DMS 273 treated with DMSO at 0.1 percent for 48 hours (cell line): ENCODE data around the gene BRF1.
"Not testable (repeated sequence)": the region's sequence is repeated elsewhere in the genome, so short reads cannot be mapped to it uniquely, and the experiment has no call there.

Source experiments
- DNase-seq: peaks from one replicate; lab custom pipeline; 2025; lab: John Stamatoyannopoulos, UW

The BRF1 gene, protein sequence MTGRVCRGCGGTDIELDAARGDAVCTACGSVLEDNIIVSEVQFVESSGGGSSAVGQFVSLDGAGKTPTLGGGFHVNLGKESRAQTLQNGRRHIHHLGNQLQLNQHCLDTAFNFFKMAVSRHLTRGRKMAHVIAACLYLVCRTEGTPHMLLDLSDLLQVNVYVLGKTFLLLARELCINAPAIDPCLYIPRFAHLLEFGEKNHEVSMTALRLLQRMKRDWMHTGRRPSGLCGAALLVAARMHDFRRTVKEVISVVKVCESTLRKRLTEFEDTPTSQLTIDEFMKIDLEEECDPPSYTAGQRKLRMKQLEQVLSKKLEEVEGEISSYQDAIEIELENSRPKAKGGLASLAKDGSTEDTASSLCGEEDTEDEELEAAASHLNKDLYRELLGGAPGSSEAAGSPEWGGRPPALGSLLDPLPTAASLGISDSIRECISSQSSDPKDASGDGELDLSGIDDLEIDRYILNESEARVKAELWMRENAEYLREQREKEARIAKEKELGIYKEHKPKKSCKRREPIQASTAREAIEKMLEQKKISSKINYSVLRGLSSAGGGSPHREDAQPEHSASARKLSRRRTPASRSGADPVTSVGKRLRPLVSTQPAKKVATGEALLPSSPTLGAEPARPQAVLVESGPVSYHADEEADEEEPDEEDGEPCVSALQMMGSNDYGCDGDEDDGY

DNA sequence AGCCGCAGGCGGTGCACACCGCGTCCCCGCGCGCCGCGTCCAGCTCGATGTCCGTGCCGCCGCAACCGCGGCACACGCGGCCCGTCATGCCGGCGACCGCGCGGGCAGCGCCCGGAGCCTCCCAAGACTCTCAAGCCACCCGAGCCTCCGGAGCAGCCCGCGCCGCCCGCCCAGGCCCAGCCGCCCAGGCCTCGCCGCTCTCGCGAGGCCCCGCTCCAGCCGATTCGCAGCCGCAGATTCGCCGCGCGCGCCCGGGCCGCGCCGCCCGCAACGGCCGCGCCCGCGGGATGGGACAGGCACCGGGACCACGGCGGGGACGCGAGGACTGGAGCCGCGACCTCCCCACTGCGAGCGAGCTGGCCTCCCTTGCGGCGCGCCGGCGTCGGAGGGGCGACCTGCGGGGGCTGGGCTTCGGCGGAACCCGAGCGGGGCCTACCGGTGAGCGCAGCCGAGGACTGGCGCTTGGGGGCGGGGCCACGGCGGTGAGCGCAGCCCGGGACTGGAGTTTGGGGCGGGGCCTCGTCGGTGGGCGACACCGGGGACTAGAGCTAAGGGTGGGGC, at the start of gene BRF1:
Gene BRF1 (minus strand): TSS at position 460 of the 561 bp plus-strand sequence. CDS start 372 bp downstream, at position 88.
- peak; percentile 84 for DNase-seq

DNA sequence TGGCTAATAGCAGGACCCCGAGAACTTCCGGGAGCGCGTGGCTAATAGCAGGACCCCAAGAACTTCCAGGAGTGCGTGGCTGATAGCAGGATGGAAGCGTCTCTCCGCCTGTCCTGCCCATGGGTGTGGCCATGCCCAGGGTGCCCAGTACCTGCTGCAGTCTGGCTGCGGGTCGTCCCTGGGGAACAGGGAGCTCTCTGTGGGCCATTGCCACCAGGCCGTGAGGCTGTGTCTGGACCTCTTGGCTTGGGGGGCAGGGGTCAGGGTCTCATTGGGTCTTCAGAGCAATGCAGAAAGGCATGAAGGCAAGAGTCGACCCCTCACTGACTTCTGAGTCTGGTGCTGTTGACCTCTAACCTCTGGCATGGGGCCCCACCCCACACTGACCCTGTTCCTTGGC, 49.2 kb upstream of the BRF1 start:
- DNase-seq: no peak

DNA sequence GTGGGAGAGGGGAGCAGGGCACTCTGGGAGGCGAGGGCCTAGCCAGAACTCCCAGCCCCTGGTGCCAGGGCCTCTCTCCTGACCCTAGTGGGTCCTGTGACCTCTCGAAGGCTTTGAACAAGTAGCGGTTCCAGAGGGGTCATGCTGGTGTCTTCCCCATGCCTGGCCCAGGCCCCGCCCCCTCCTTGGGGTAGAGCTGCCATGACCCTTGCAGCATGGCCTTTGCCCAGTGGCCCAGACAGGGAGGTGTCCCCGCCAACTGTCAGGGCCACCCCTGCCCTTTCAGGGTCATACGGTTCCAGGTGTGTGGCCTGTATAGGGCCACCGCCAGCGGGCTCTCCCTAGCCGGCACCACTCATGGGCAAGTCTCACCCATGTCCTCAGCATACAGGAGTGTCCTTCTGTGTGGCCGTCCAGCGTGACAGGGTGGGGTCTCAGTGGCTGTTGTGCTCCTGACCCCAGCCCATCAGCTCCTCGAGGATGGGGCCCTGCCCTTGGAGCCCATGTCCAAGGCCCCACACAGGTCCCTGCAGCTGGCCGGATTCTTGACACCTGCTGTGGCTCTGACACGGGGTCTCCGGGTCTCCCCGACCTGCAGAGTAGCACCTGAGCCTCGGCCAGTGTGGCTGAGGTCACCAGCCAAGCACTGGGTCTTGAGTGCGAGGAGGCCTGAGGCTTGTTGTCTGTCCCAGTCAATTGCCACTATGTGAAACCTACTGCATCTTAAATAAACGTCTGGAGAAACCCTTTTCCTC, 48.3 kb upstream of the BRF1 start:
- no peak for DNase-seq

DNA sequence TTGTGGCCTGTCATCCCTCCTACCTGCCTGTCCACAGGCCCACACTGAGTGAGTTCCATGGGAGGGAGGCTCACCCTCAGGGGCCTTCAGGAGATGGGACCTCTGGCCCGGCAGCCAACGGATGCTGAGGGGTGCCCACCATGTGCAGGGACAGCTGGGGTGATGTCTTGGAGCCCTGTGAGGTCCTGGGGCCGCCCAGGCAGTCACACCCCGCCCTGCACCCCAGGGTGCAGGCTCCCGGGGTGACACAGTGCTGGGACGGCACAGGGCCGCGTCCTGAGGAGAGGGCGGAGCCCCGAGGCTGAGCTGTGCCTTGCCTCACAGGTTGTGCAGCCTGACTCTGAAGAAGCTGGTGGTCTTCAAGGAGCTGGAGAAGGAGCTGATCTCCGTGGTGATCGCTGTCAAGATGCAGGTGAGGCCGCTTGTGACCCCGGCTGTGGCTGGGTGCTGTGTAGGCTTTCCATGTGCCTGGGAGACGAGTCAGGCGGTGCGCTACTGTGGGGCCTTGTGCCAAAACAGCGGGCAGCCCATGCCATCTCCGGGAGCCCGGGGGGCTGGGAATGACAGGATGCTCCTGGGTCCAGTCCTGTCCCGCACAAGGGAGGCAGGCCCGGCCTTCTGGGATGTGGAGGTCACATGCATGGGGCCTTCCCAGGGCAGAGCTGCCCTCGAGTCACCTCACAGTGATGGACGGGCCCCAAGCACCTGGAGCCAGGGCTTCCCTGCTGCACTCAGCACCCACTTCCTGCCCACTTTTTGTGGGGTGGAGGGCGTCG, 47.6 kb upstream of the BRF1 start:
- no peak for DNase-seq

DNA sequence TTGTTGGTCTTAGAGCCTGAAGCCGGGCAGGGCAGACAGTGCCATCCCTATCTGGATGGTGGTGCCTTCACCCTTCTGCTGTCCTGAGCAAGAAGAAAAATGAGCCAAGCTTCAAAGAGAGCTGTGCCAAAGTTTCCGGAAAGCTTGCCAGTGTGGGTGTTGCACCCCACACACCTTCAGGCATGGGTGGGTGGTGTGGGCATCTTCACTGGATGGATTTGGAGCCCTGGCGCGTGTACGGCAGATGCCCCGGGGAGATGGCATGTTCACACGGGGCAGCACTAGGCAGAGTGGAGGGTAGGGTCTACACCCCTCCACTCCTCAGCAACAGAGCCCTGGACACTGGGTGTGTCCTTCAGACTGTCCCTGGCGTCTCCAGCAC, 46.8 kb upstream of the BRF1 start:
- DNase-seq: no peak

DNA sequence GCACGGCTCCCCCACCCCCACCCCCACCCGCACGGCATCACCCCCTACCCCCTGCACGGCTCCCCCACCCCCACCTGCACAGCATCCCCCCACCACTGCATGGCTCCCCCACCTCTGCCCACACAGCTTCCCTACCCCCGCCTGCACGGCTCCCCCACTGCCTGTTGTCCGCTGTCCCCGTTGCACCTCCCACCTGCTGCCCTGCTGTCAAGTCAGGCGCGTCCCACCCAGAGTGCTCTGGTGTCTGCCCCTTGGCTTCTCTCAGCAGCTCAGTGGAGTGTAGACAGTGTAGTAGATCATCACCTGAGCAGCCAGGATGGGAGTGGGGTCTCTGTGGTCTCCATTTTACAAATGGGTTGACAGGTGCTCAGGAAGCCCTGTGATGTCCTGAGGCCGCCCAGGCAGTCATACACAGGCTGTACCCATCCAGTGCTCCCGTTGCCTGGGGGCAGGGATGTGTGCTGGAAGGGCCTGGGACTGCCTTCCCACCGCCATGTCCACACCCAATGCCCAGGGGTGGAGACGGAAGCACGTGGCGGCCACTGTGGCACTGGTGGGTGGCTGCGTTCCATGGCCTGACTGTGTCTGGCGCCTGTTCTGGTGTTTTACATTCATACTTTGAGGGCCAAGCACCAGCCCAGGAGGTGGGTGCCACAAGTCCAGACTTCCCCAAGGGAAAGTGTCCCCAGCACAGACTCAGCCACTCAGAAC, 46.2 kb upstream of the BRF1 start:
- no peak for DNase-seq

DNA sequence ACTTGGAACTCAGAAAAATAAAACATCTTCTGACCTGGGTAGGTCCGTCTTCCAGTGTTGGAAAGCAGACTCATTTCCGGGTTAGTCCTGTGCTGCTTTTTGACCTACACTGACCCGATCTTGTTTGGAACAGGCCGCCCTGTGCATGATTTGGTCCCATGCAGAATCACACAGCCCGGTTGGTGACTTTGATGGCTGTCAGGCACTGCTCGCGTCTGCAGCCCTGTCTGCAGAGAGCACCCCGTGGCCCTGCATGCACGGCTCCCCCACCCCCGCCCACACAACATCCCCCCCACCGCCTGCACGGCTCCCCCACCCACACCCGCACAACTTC, 45.4 kb upstream of the BRF1 start:
- no peak for DNase-seq

DNA sequence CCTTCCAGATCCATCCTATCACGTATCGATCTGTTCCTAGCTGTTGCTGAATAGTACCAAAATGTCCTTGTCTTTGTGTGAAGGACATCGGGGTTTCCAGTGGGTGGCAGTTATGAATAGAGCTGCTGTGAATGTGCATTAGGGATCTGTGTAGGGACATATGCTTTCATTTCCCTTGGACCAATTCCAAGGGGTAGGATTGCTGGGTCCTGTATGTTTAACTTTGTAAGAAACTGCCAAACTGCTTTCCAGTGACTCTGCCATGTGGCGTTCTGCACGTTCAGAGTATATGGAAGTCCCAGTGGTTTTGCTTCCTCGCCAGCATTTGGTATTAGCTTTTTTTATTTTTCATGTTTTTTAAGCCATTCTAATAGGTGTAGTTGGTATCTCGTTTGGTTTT, 42.4 kb upstream of the BRF1 start:
- DNase-seq: peak; percentile 92

DNA sequence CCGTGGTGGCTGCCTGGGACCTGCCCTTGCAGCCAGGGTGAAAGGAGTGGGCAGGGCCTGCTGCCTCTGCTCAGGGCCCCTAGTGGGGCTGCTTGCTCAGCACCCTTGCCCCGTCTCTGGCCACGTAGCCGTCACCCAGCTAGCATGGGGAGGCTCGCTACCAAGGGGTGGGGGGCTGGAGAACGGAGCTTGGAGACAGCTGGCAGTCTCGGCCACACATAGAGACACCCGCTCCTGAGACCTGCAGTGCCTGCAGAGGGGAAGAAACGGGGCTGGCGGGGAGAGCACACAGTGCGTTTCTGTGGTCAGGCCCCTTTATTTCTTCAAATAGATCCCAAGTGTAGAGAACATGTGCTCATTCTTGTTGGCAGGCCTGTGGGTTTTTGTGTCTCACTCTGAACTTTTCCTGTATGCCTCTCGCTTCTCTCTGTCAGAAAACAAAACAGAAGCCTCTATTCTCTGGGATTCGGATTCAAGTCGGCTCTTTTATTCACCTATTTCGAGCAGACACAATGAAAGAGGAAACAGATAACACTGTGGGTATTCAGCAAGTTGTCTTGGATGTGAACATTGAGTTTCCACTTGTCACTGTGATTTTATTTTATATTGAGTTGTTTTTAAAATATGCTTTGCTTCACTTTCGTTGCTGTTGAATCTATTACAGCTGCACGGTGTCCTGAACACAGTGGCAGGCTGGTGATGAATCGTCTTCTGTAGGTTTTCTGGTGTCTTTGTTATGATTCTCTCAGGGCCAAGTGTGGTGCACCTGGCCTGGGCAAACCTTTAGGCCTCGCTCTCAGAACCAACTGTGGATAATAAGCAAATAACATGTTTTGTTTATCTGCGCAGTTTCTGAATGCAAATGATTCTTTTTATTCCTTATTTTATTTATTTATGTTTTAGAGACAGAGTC, 40.3 kb upstream of the BRF1 start:
- DNase-seq: no peak

DNA sequence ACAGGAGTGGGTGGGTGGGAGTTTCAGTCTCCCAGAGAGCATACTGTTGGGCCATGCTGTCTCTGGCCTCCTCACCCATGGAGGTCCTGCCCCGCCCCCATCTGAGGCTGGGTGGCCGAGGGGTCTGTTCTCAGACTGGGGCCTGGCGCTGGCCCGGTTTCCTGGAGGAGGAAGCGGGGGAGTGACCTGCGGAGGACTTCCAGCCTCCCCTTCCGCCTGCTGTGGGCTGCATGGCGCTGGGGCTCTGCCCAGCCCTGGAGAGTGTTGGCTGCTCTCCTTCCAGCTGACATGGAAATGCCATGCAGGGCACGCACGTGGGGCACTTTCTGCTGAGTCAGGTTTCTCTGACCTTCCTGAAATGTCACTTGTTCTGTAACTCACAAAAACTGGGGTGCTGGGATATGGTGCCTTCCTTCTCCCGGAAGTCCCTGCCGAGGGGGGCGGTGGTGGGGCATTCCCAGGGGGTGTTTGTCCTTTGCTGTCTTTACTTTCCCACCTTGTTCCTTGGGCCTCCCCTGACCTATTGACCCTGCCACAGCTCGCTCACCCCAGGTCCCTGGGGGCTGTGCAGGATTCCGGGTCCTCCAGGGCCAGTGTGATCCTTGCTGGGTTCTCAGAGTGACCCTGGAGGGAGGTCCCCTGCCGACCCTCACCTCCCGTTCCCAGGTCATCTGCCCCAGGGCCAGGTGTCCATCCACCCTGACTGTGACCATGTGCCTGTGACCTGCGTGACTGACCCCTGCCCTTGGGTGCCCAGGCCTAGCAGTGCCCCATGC, 37.4 kb upstream of the BRF1 start:
- DNase-seq: no peak

DNA sequence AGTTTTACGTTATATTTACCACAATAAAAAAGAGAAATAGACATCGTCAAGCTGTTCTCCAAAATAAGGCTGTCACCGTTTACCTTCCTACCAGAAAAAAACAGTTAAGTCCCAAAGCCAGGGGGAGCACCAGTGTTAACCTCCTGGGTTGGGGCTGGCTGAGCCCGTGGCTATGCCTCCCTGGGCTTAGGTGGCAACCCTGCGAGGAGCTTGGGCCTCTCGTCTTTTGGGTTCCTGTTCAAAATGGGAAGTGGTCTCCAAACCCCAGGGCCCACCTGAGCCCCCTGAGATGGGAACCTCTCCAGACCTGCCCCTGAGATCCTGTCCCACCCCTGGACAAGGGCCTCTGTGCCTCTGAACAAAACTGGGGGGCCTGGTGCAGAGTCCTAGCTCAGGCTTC, 36.6 kb upstream of the BRF1 start:
- DNase-seq: no peak

DNA sequence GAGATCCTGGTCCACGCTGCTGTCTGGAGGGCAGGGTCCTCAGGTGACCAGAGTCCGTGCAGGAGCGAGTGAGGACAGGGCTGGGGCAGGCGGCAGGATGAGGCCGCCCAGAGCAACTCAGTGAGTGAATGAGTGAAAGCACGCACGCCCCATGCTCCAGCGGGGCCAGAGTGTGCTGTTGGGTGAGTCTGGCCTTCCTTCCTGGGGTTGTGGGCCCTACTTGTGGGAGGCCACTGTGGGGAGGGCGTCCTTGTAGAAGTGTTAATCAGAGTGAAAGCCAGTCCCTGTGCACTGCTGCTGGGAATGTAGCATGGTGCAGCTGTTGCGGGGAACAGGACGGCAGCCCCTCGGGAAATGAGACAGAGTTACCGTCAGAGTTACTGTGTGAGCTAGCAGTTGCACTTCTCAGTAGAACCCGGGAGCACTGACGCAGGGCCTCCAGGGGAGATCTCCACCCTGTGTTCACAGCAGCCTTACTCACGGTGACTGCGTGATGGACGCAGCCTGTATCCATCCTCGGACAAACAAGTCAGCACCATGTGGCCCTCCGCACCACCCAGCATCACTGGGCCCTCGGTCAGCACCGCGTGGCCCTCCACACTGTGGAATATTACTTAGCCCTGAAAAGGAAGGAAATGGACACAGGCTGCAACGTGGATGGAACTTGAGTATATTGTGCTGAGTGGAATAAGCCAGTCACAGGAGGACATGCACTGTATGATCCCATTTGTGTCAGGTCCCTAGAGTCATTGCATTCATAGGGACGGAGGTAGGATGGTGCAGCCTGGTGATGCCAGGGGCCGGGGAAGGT, 35.9 kb upstream of the BRF1 start:
- DNase-seq: no peak

DNA sequence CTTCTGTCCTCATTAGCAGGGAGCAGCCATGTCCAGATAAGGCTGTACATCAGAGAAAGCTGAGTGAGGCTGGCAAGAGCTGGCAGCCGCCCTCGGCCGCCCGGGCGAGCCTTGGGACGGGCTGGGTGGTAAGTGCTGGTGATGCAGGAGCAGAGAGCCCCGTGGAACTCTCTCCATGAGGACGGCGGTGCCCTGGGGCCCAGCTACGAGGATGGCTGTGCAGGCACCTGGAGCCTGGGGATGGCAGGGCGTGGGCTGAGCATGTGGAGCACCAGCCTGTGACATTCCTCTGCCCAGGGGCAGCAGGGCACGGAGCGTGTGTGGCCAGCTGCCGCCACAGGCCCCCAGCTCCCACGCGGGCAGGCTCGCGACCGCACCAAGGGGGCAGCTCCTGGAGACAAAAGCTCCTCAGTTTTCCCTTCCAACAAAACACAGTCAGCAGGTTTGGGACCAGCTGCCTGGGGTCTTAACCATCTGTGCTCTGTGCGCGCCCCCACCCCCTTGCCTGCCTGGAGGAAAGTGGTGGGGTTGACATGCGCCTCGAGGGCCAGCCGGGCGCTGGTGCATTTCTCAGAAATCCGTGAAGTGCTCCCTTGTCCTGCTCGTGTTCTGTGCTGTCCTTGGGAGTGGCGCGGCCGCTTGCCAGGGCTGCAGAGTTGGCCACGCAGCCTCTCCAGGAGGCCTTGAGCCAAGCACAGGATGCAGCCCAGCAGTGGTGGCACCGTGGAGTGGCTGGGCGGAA, 35.1 kb upstream of the BRF1 start:
- no peak for DNase-seq

DNA sequence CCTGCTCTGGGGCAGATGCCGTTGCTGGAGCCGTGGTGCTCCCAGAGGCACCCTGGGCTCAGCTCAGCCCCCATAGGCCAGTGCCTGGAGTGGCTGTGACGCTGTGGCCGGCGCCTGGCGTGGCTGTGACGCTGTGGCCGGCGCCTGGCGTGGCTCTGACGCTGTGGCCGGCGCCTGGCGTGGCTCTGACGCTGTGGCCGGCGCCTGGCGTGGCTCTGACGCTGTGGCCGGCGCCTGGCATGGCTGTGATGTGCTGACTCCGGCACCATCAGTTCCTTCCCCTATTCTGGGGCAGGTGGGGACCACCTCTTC, 34.4 kb upstream of the BRF1 start:
- DNase-seq: not testable (repeated sequence)

DNA sequence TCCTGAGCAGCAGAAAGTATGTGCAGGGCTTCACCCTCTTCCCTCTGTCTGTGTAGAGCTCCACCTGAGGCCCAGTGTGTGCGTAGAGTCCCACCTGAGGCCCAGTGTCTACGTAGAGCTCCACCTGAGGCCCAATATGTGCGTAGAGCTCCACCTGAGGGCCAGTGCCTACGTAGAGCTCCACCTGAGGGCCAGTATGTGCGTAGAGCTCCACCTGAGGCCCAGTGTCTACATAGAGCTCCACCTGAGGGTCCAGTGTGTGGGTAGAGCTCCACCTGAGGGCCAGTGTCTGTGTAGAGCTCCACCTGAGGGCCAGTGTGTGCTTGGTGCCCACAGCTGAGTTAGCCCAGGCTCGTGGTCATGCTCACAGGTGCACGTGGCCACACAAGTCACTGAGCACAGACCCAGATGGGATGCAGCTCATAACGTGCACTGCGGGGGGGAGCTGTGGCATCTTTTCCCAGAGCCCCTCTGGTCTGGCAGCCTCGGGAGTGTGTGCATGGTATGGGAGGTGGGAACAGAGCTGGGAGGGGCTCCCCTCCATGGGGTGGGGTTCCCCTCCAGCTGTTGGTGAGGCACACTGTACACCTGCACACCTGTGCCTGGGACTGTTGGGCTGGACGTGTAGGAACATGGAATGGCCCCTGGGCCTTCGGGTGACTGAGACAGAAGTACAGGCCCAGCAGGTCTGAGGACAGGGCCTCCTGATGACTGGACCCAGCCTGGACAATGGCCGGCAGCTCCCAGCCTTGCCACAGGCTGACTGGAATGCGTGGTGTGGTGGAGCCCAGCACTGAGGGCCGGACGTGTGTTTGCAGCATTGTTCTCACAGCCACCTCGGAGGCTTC, 33.8 kb upstream of the BRF1 start:
- DNase-seq: no peak

DNA sequence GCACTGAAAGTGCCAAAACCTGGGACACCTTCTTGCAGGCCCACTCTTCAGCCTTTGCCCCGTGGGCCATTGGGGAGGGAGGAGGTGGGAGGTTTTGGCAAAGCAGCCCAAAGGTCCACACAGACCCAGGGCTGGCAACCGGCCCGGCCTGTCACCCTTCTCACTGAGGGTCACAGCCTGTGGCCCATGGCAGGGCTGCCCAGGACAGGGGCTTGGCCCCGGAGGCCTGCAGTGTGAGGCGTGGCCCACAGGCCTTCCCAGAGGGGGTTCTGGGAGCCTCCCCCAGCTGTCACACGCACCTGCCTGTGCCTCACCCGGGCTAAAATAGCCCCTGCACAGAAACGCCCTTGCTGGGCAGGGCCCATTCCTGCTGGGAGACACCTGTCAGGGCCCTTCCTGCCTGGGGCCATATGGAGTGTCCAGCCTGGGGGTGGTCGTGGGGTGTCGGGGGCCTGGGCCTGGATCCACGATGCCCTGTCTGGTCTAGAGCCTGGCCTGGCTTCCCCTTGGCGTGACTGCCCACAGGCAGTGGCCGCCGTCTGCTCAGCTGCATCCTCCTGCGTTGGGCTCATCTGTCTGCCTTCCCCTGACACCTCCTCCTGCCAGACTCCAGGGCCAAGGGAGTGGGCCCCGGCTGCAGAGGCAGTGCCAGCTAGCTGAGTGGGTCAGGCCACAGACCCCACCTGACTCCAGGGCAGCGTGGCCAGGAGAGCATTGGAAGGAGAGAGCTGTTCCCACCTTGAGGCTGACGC, 33.0 kb upstream of the BRF1 start:
- DNase-seq: no peak
